IPS-18c (cell line): ENCODE data around the gene ZNF57.
"Not testable (repeated sequence)": the region's sequence is repeated elsewhere in the genome, so short reads cannot be mapped to it uniquely, and the experiment has no call there.

ENCODE experiments used
- H3K4me3 ChIP-seq: 2 replicates; pipeline ENCODE4 v1.7.0; 2013; ENCODE audit warnings: low read depth, mild to moderate bottlenecking, low read length, moderate library complexity; ENCODE audit not compliant: insufficient read depth
- H3K9me3 ChIP-seq: one replicate; pipeline ENCODE4 v1.6.1; 2013; ENCODE audit warnings: mild to moderate bottlenecking, low read length, moderate library complexity; ENCODE audit not compliant: control insufficient read depth, insufficient read depth

ZNF57 gene

DNA sequence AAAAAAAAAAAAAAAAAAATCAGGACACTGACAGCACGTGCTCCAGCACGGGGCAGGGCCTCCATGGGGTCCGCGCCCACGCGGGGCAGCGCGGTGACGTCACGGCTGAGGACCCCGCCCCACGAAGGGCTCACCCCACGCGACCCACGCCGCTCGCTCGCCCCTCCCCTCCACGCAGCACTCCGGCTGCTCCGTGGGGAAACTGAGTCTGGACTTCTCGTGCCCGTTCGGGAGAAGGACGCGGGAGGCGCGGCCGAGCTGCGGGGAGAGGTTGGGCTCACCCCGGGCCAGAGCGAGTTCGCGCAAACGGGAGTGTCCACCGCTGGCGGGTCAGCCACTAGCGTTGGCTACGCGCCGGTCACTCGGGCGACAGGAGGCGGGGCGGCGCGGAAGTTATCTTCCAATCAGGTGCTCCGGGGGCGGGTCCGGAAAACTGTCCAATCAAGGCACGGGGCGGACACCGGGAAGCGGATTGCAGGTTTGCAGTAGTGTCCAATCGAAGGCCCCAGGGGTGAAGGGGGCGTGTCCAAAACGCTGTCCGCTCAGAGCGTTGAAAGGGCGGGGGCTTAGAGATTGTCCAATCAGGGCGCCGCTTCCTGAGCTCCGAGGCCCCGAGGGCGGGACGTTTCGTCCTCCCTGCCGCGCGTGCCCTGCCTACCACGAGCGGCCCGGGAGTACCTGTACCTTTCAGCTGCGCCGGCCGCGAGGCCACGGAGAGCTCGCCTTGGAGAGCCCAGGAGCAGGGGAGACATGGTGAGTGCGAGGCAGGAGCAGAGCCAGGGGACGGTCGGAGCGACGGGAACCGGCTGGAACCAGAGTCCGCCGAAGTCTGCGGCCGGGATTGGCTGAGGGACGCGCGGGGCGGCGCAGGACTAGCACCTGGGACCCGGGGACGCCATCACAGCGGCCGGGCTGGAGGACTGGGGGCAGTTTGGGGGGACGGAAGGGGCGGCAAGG, at the start of gene ZNF57:
Gene ZNF57 (plus strand): TSS at position 633 of the 957 bp plus-strand sequence. CDS start 118 bp downstream, at position 751.
- Histone ChIP-seq H3K4me3 (peak within 1 kb of the TSS; percentile 81), H3K9me3 (no peaks in the 10 kb centered on the region)

DNA sequence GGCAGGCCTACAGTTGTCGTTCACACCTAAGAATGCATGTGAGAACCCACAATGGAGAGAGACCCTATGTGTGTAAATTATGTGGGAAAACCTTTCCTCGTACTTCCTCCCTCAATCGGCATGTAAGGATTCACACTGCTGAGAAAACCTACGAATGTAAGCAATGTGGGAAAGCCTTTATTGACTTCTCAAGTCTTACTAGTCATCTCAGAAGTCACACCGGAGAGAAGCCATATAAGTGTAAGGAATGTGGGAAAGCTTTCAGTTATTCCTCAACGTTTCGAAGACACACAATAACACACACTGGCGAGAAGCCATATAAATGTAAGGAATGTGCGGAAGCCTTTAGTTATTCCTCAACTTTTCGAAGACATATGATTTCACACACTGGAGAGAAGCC, 48.1 kb upstream of the ZNF57 start:
- H3K4me3 ChIP-seq = no peak overlapping the region

DNA sequence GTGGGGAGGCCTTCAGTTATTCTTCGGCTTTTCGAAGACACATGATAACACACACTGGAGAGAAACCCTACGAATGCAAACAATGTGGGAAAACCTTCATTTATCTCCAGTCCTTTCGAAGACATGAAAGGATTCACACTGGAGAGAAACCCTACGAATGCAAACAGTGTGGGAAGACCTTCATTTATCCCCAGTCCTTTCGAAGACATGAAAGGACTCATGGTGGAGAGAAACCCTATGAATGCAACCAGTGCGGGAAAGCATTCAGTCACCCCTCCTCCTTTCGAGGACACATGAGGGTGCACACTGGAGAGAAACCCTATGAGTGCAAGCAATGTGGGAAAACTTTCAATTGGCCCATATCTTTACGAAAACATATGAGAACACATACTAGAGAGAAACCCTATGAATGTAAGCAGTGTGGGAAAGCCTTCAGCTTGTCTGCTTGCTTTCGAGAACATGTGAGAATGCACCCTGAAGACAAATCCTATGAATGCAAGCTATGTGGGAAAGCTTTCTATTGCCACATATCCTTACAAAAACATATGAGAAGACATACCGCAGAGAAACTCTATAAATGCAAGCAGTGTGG, 47.6 kb upstream of the ZNF57 start:
- Histone ChIP-seq H3K9me3 (peaks cover 33% of the 10 kb centered on the region), H3K4me3 (no peak overlapping the region)

More for the DNA sequence above, 48.1 kb upstream of the ZNF57 start:
- peaks cover 34% of the 10 kb centered on the region for H3K9me3 ChIP-seq

DNA sequence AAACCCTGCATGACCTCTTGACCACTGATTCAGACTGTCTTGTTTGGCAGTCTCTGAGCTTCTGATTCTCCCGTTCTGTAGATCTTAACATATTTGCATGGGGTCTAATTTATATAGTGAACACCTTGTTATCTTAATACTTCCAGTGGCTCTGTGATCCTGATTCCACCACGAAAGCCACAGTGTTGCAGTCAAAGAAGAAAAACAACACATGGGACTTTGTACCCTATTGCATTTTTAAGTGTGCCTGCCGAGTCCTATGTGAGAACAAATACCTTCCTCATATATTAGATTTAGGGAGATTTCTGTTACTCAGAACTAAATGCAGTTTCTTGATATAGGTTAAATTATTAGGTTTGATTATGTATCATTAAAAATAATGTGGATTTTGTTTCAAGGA, 45.9 kb upstream of the ZNF57 start:
- Histone ChIP-seq H3K9me3 (peaks cover 39% of the 10 kb centered on the region), H3K4me3 (no peak overlapping the region)

DNA sequence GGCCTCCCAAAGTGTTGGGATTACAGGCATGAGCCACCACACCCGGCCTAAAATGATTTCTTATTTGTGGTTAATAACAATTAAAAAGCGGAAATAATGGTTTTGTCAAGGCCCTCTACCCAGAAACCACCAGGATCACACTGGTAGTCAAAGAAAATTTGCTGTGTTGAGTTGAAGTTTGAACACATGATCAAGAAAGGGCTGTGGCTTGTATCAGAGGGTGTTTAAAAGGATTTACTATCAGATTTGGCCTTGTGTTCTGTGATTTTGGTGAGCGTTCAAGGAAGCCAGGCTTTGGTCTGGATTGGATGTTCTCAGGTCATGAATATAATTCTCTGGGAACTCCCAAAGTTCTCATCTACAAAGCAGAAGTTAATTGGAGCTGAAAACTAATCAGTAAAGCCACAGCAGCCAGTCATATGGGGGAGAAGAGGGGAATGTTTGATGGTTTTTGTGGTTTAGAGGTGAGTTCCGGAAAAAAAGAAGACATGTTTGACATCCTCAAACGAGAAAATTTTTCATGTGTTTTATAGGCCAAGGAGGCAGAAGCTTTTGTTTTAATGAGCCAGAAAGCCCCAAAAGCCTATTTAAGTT, 44.2 kb upstream of the ZNF57 start:
- H3K9me3 ChIP-seq = peaks cover 32% of the 10 kb centered on the region
- no peak overlapping the region for H3K4me3 ChIP-seq

DNA sequence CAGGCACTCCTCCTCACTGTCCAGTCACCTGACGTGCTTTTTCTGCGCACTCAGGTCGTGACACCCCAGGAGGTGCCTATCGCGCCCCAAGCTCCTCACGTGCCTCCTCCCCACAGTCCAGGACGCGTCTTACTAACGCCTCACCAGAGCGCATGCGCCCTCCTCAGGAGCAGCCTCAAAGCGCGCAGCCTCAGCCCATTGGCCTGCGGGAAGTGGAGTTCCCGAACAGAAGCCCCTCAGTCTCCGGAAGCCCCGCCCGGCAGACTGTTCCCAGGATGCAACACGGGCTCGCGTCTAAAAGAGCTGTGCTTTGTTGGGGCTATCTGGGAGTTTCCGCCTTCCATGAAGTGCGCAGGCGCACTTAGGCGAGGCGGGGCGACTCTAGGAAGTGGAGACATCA, 41.9 kb upstream of the ZNF57 start:
- H3K4me3 ChIP-seq = no peak overlapping the region; the same call in 1 of the 2 replicates
- peaks cover 17% of the 10 kb centered on the region for H3K9me3 ChIP-seq

DNA sequence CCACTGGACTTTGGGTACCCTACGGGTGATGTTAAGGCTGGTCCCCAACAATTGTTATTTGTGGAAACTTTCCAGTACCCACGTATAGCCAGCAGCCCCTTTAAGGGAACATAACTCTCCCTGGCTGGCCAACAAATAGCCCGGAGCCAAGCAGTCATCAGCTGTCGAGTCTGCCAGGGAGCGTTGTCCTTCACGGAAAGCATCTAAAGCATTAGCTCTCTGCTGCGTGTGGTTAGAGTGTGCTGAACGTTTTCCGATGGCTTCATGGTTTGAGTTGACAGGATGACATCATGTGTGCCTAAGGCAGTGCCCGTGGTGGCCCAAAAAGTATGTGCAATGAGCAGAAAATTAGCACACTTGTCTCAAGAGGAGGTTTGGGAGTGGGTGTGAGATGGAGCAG, 36.9 kb upstream of the ZNF57 start:
- peaks cover 10% of the 10 kb centered on the region for H3K9me3 ChIP-seq

DNA sequence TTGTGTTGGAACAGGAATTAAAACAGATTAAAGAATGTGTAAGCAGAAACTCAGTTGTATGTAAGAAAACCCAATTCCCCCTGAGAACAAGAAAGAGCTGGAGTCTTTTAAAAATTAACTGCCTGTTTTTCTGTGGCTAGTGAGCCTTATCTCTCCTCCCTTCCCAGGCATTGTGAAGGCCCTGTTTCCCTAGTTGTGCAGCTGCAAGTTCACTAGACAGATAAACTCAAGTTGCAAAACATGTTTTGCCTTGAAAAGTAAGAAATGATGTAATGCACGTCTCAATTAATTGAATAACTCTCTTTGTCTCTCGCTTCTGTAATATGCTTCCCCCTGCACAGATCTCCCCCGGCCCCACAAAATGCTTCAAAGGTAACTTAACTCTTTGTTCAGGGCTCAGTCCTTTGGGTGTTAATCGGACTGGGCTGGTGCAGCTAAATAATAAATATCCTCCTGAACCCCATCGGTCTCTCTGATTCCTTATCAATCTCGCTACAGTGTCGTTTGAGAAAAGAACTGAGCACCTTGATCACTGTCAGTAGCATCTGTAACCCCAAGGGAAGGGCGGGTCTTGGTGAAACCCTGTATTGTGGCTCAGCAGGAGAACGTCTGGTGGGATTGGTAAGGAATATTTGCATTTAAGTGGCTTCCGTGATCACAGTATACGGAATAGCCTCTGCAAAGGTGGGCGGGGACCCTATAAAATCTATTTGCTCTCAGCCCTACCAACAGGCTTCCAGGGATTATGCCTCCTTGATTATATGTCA, 35.2 kb upstream of the ZNF57 start:
- Histone ChIP-seq H3K4me3 (no peak overlapping the region), H3K9me3 (peaks cover 4% of the 10 kb centered on the region)

More for the DNA sequence above, 36.9 kb upstream of the ZNF57 start:
- no peak overlapping the region for H3K4me3 ChIP-seq

DNA sequence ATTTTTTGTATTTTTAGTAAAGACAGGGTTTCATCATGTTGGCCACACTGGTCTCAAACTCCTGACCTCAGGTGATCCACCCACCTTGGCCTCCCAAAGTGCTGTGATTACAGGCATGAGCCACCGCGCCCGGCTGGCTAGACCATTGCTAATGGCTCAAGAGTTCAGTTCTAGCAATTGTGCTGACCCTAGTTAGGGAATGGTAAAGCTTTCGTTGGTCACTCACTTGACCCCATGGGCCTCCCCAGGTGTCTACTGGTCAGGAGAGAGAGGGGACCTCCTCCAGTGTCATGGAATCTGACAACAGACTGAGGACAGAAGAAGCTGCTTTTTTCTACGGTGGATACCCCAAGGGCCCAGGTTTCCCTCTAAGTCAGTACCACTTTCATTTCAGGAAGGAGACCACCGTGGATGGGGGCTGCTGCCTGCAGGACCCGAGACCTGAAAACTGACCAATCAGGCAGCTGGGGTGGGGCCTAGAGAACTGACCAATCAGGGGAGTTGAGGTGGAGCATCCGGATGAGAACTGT, 34.2 kb upstream of the ZNF57 start:
- H3K9me3 ChIP-seq = peaks cover 4% of the 10 kb centered on the region
- H3K4me3 ChIP-seq = no peak overlapping the region

DNA sequence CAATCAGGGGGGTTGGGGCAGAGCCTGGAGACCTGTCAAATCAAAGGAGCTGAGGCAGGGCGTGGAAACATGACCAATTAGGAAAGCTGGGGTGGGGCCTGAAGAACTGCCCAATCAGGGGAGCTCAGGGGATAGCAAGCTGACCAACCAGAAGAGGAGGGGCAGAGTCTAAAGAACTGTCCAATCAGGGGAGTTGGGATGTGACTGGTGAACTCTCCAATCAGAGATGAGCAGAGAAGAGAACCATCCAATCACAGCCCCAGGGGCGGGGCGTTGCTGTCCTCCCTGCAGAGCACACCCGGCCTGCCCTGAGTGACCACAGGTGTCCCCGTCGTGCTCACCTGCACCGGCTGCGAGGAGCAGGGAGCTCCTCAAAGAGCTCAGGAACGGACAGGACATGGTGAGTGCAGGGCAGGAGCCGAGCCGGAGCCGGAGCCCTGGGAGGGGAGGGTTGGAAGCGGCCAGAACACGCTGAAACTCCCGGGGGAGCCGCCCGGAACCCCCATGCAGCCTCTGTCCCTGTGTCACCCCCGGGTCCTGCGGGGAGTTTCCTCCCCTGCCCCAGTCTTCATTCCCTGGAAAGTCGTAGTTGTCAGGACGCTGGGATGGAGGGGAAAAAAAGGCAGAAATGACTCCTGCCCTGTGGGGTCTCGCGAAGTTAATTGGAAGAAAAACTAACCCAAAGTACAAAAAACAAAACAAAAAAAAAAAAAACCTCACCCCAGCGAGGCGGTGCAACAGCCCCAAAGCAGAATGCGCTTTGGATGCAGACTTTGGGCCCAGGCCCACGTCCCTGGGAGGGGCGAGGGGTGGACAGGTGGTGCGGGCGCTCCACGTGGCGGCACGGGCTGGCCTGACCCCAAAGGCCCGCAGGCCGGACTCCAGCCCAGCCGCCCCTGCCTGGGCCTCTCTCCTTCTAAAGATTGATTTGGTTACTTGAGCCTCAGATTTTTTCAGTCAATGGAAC, 33.4 kb upstream of the ZNF57 start, which contains the start of gene ZNF556:
Gene ZNF556 (plus strand): TSS at position 311 of the 967 bp plus-strand sequence. CDS start 87 bp downstream, at position 398.
- Histone ChIP-seq H3K9me3 (peaks cover 4% of the 10 kb centered on the region), H3K4me3 (no peak within 1 kb of the TSS; the same call in 1 of the 2 replicates)

DNA sequence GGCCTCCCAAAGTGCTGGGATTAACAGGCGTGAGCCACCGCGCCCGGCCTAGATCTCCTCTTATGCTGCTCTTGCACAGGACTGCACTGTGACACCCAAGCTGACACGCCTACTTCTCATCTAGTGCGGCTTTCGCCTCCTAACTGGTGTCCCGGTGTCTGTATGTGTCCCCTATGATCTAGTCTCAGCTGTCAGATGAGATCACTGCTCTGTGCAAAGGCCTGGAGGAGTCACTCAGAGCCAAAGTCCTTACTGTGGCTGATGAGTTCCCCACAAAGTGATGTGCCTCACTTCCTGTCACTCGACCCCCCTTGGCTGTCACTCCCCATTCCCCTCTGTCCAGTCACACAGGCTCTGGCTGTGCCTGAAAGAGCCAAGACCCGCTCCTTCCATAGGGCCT, 31.1 kb upstream of the ZNF57 start:
- H3K4me3 ChIP-seq = no peak overlapping the region
- peaks cover 7% of the 10 kb centered on the region for H3K9me3 ChIP-seq

DNA sequence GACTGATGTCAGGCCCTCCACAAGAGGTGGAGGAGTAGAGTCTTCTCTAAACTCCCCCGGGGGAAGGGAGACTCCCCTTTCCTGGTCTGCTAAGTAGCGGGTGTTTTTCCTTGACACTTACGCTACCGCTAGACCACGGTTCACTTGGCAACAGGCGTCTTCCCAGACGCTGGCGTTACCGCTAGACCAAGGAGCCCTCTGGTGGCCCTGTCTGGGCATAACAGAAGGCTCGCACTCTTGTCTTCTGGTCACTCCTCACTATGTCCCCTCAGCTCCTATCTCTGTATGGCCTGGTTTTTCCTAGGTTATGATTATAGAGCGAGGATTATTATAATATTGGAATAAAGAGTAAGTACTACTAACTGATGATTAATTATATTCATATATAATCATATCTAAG, 28.6 kb upstream of the ZNF57 start:
- not testable (repeated sequence) for H3K9me3 ChIP-seq, H3K4me3 ChIP-seq

DNA sequence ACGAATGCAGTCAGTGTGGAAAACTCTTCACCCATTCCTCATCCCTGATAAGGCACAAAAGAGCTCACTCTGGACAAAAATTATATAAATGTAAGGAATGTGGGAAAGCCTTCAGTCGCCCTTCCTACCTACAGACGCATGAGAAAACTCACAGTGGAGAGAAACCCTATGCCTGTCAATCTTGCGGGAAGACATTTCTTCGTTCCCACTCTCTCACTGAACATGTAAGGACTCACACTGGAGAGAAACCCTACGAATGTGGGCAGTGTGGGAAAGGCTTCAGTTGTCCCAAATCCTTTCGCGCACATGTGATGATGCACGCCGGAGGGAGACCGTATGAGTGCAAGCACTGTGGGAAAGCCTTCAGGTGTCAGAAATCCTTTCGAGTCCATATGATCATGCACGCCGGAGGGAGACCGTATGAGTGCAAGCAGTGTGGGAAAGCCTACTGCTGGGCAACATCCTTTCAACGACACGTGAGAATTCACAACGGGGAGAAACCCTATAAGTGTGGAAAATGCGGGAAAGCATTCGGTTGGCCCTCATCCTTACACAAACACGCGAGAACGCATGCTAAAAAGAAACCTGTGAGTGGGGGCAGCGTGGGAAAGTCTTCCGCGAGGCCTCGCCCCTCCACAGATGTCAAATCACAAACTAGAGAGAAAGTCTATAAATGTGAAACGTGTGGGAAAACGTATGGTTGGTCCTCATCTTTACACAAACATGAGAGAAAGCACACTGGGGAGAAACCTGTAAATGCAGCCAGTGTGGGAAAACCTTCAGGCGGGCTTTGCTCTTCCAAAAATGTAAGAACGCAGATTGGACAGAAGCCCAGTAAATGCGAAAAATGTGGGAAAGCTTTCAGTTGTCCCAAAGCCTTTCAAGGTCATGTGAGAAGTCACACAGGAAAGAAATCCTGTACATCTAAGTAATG, 23.1 kb upstream of the ZNF57 start:
- H3K4me3 ChIP-seq = no peak overlapping the region; the same call in 1 of the 2 replicates
- H3K9me3 ChIP-seq = peaks cover 14% of the 10 kb centered on the region

DNA sequence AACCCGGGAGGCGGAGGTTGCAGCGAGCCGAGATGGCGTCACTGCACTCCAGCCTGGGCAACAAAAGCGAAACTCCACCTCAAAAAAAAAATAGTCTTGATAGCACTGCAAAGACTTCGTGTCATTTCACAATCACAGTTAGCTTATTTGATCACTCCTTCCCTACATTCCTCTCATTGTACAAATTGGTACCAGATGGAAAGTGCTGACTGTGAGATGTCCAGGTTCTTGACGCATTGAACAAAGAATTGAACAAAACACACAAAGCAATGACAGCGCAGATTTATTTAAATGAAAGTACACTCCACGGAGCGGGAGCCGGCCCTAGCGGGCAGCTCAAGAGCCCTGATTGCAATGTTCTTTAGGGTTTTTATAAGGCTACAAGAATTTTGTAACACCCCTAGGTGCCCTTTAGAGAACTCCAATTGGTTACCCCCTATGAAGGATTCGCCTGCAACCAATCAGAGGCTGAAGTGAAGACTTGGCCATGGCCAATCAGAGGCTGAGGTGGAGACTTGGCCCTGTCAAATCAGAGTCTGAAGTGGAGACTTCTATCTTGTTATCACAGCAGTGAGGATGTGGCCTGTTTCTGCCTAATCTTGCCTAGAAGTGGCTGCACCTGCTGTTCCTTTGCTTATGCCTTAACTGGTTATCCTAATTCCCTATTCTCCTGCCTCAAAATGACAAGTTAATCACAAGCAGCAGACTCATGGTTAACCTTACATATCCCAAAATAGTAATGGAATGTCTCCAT, 16.9 kb upstream of the ZNF57 start:
- peaks cover 6% of the 10 kb centered on the region for H3K9me3 ChIP-seq
- no peak overlapping the region for H3K4me3 ChIP-seq
